T-cell (primary cell): ENCODE data around the gene OST4. TPM values are rescaled to one million over a fixed set of nuclear protein-coding genes. Genes with fewer than 3 reads are reported as not detected.
"Not testable (repeated sequence)": the region's sequence is repeated elsewhere in the genome, so short reads cannot be mapped to it uniquely, and the experiment has no call there.

Experiments used
- ATAC-seq, 4 experiments: fragments of 200-7000 bp in 3 of 4; fragments of 150-1000 bp in 1 of 4; cut with Tn5 transposase; replicated peaks in 1 of 4; 1 replicate in 3 of 4; 2 replicates in 1 of 4; pipeline ENCODE4 v1.10.0; 2021; ENCODE audit warnings: moderate library complexity in 3 of 4, mild to moderate bottlenecking in 2 of 4, moderate number of reproducible peaks in 1 of 4
- CTCF ChIA-PET, 2 donors: fragments of 300-600 bp; sonication (Branson Sonifier 250); formaldehyde crosslinking; loops; one replicate each; lab custom pipeline; 2022; ENCODE audit warnings: antibody characterized with exemption in 2 of 2; lab: Charles Lee
- POLR2A ChIA-PET, 2 donors: fragments of 300-600 bp; sonication (Branson Sonifier 250); formaldehyde crosslinking; loops; one replicate each; lab custom pipeline; 2022; ENCODE audit warnings: antibody characterized with exemption in 2 of 2; lab: Charles Lee
- DNase-seq, 35 experiments: peaks; one replicate each; pipeline versions ENCODE4 v3.0.0 to v3.0.0-alpha.2; 2013 to 2023
- H3K27ac ChIP-seq: one replicate; pipeline ENCODE4 v1.5.1; 2013; ENCODE audit warnings: low read length
- H3K27me3 ChIP-seq, 2 experiments: replicated peaks in 1 of 2; 1 replicate in 1 of 2; 2 replicates in 1 of 2; pipeline versions ENCODE4 v1.6.1 to v1.7.0; 2013; ENCODE audit warnings: low read length in 1 of 2, mixed read lengths in 1 of 2; ENCODE audit not compliant: control insufficient read depth in 2 of 2, insufficient read depth in 2 of 2; ENCODE audit errors: extremely low read depth in 1 of 2
- H3K36me3 ChIP-seq, 2 donors: 1 replicate in 1 of 2; 2 replicates in 1 of 2; pipeline versions ENCODE4 v1.6.1 to v1.7.0; 2013; ENCODE audit warnings: low read length in 1 of 2; ENCODE audit not compliant: control insufficient read depth in 2 of 2, insufficient read depth in 1 of 2; ENCODE audit errors: extremely low read depth in 1 of 2
- H3K4me1 ChIP-seq, 2 experiments: 1 replicate in 1 of 2; 2 replicates in 1 of 2; pipeline versions ENCODE4 v1.6.1 to v1.7.0; 2013; ENCODE audit warnings: low read length in 2 of 2, mixed read lengths in 1 of 2; ENCODE audit not compliant: insufficient read depth in 2 of 2, control insufficient read depth in 1 of 2; ENCODE audit errors: extremely low read depth in 1 of 2
- H3K4me3 ChIP-seq, 2 donors: 1 replicate in 1 of 2; 2 replicates in 1 of 2; pipeline versions ENCODE4 v1.5.1 to v1.7.0; 2013; ENCODE audit warnings: mild to moderate bottlenecking in 2 of 2, low read length in 1 of 2, moderate library complexity in 1 of 2; ENCODE audit not compliant: control insufficient read depth in 1 of 2; ENCODE audit errors: extremely low read depth in 1 of 2
- H3K9me3 ChIP-seq: 2 replicates; pipeline ENCODE4 v1.7.0; 2013
- H3K27ac Mint-ChIP-seq, 2 donors: one replicate each; pipeline ENCODE4 v1.8.0; 2020 to 2021; ENCODE audit warnings: mild to moderate bottlenecking in 2 of 2, mixed read lengths in 2 of 2
- H3K27me3 Mint-ChIP-seq, 2 donors: one replicate each; pipeline ENCODE4 v1.8.0; 2021 to 2022; ENCODE audit warnings: mixed read lengths in 2 of 2
- H3K36me3 Mint-ChIP-seq: one replicate; pipeline ENCODE4 v1.8.0; 2021; ENCODE audit warnings: mixed read lengths
- H3K4me1 Mint-ChIP-seq, 3 donors: one replicate each; pipeline ENCODE4 v1.8.0; 2020 to 2022; ENCODE audit warnings: mixed read lengths in 3 of 3, mild to moderate bottlenecking in 1 of 3
- H3K4me3 Mint-ChIP-seq, 3 donors: one replicate each; pipeline ENCODE4 v1.8.0; 2020 to 2022; ENCODE audit warnings: mild to moderate bottlenecking in 3 of 3, mixed read lengths in 3 of 3, moderate library complexity in 3 of 3
- H3K9me3 Mint-ChIP-seq, 3 donors: one replicate each; pipeline ENCODE4 v1.8.0; 2020 to 2022; ENCODE audit warnings: mixed read lengths in 3 of 3
- WGBS: methylation state at CpG from one replicate; pipeline ENCODE4 v1.1.5; 2013; ENCODE audit warnings: missing lambda C conversion rate; ENCODE audit not compliant: insufficient coverage; 5-methylcytosine and 5-hydroxymethylcytosine counted together
- total RNA-seq, 35 experiments: library from RNA in 6 of 35; stranded (reverse) in 6 of 35; fragments of 120-200 nt in 1 of 35; gene quantifications; one replicate each; pipeline versions ENCODE4 v1.2.1 to v1.2.4 and lab custom pipeline; 2013 to 2026

The OST4 gene
- total RNA-seq, result 100 to 1,000 TPM; 217 to 292 (median 236) TPM
- total RNA-seq (2013), result 286 TPM
- 54.5 to 133 (median 85.3) reads per million in 29 experiments for total RNA-seq (lab: John Stamatoyannopoulos, UW)

DNA sequence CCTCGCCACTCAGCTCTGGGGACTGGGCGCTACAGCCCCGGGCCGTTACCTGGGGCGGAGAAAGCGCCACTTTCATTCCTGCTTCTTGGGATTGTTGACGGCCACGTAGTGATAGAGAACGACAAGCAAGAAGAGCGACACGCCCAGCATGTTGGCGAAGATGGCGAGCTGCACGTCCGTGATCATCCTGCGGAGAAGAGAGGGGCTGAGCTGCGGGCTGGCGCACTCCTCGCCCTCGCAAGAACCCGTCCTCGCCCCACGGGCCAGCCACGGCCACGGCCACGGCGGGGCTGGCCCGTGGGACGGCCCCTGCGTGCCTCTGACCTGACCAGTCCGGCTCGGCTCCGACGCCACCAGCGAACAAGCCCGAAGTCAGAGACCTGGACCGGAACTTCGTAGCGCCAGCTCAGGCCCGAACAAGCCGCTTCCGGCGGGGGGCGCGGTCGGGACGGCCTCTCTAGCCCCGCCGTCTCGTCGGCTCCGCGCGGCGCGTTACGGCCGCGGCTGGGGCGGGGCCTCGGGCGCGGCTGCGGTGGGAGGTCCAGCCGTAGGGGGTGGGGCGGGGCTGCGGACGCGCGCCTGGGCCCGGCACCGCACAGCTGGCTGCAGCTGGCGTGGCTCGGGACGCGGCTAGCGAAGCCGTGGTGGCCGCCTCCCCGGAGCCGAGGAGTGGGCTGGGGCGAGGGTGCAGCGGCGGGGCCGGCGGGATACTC, at the start of gene OST4:
TSS of gene OST4 (minus strand) at position 378 of the 713 bp plus-strand sequence.
- H3K36me3 ChIP-seq, result peaks cover 9 to 26% of the 10 kb centered on the region in 2 donors
- peak; percentile 76 to 93 (median 83) for DNase-seq
- H3K4me3 ChIP-seq, result peak within 1 kb of the TSS; percentile 91 to 93
- CTCF ChIA-PET, result interaction anchor here in 1 of 2 donors (0.9 to 1.8 kb wide), 3 partner anchors 10 to 20 kb away, joined by 3 to 9 read pairs (median 8); partner anchors contain the start of genes AGBL5 and KHK
- H3K9me3 ChIP-seq, result no peaks in the 10 kb centered on the region
- peak within 1 kb of the TSS; percentile 89 to 96 (median 96) for H3K4me3 Mint-ChIP-seq
- under 1% methylated on average over 86 of the region's 86 CpGs for WGBS
- H3K36me3 Mint-ChIP-seq, result peaks cover 14% of the 10 kb centered on the region
- H3K27me3 Mint-ChIP-seq, result no peaks in the 10 kb centered on the region
- ATAC-seq, result peak; percentile 91 to 96 (median 94)
- H3K27me3 ChIP-seq, result no peaks in the 10 kb centered on the region
- H3K9me3 Mint-ChIP-seq, result no peaks in the 10 kb centered on the region
- peaks cover 68 to 80% (median 76%) of the 10 kb centered on the region in 3 donors for H3K4me1 Mint-ChIP-seq
- POLR2A ChIA-PET, result interaction anchor here (0.6 to 1.1 kb wide), 5 partner anchors 19 to 1795 kb away, joined by 3 to 12 read pairs (median 4); partner anchors contain the start of gene AGBL5 (in 1 of the 2)
- peak within 1 kb of the TSS; percentile 96 for H3K27ac Mint-ChIP-seq
- peak within 1 kb of the TSS; percentile 78 for H3K27ac ChIP-seq
- H3K4me1 ChIP-seq, result peaks cover 22 to 62% of the 10 kb centered on the region in 2 experiments

- H3K27me3 Mint-ChIP-seq, result peaks cover 13 to 33% of the 10 kb centered on the region in 2 donors
- H3K36me3 ChIP-seq, H3K9me3 ChIP-seq, CTCF ChIA-PET, POLR2A ChIA-PET, H3K36me3 Mint-ChIP-seq, H3K27ac ChIP-seq, DNase-seq, ATAC-seq, H3K9me3 Mint-ChIP-seq: not testable (repeated sequence)
- Histone ChIP-seq H3K4me3 (peak overlapping the region; percentile 25 to 39), H3K27me3 (peaks cover 3 to 28% of the 10 kb centered on the region in 2 experiments), H3K4me1 (peaks cover 2 to 25% of the 10 kb centered on the region in 2 experiments)
- H3K4me1 Mint-ChIP-seq, result peaks cover 10 to 23% (median 18%) of the 10 kb centered on the region in 3 donors
- peak overlapping the region in 1 of 2 donors; percentile 43 for H3K27ac Mint-ChIP-seq
- peak overlapping the region; percentile 59 to 76 (median 71) for H3K4me3 Mint-ChIP-seq
- 86% methylated on average over 3 of the region's 8 CpGs for WGBS
Measured at GRCh38 chr2:27119330-27119670, 47.8 kb upstream of the OST4 start.

DNA sequence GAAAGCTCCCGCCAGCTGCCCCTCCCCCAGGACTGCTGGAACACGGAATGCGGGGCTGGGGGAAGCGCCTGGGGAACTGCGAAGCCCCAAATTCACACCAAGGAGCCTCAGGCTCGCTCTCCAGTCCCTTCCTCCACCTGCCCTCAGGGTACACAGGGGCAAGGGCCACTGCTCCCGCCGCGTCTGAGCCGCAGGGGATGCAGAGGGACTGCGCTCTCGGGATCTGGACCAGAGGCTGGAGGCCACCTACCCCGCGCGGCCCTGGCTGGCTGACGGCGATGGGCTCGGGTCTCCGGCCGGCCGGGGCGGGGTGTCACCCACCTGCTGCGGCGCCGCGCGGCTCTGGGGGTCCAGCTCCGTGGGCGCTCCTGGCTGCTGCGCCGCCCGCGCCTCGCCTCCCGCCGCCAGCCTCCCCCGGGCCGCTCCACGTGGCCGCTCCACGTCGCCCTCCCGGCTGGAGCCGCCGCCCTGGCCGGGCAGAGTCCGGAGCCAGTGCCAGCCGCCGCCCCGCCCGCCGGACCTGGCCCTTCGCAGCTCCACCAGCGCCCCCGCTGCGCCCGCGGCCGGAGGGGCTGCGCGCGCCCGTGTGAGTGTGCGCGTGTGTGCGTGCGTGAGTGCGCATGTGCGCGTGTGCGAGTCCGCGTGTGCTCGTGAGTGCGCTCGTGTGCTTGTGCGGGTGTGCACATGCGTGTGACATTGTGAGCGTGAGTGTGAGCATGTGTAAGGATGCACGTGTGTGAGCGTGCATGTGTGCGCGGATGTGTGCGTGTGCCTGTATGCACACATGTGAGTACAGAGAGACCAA, 47.3 kb upstream of the OST4 start, which contains the start of gene CGREF1:
TSS of gene CGREF1 (minus strand) at position 604 of the 805 bp plus-strand sequence. CDS start 14,762 bp downstream, outside the sequence.
- CTCF ChIA-PET, result no interaction called here

GRCh38 chr2:27117995-27118524, 46.6 kb upstream of the OST4 start:
- Mint-ChIP-seq H3K4me1 (peaks cover 5 to 15% (median 12%) of the 10 kb centered on the region in 3 donors), H3K27me3 (peaks cover 13 to 33% of the 10 kb centered on the region in 2 donors), H3K4me3 (peak overlapping the region; percentile 31 to 49 (median 37)), H3K9me3 (no peaks in the 10 kb centered on the region), H3K36me3 (peaks cover 2% of the 10 kb centered on the region), H3K27ac (no peak overlapping the region)
- H3K9me3 ChIP-seq, result no peaks in the 10 kb centered on the region
- H3K36me3 ChIP-seq, result no peaks in the 10 kb centered on the region
- WGBS, result 55% methylated on average over 10 of the region's 14 CpGs
- H3K4me3 ChIP-seq, result peak overlapping the region in 1 of 2 donors; percentile 23
- DNase-seq (no peak), ATAC-seq (no peak)
- H3K4me1 ChIP-seq, result peaks cover 0 to 15% of the 10 kb centered on the region in 2 experiments
- no peak overlapping the region for H3K27ac ChIP-seq
- ChIA-PET POLR2A (no interaction called here), CTCF (no interaction called here)
- H3K27me3 ChIP-seq, result peaks cover 3 to 28% of the 10 kb centered on the region in 2 experiments

More for the DNA sequence above, 47.3 kb upstream of the OST4 start, which contains the start of gene CGREF1:
- H3K4me3 Mint-ChIP-seq, result peak within 1 kb of the TSS; percentile 59 to 76 (median 71)
- H3K36me3 ChIP-seq, result no peaks in the 10 kb centered on the region
- no peaks in the 10 kb centered on the region for H3K9me3 Mint-ChIP-seq
- ATAC-seq, result peak in 1 of 4 experiments; percentile 12
- H3K36me3 Mint-ChIP-seq, result peaks cover 2% of the 10 kb centered on the region
- POLR2A ChIA-PET, result no interaction called here
- peak within 1 kb of the TSS in 1 of 2 donors; percentile 43 for H3K27ac Mint-ChIP-seq
- H3K4me1 Mint-ChIP-seq, result peaks cover 10 to 19% (median 16%) of the 10 kb centered on the region in 3 donors
- H3K27ac ChIP-seq, result no peak within 1 kb of the TSS
- peaks cover 3 to 28% of the 10 kb centered on the region in 2 experiments for H3K27me3 ChIP-seq
- no peaks in the 10 kb centered on the region for H3K9me3 ChIP-seq
- DNase-seq, result peak in 1 of 35 experiments; percentile 27
- peaks cover 2 to 20% of the 10 kb centered on the region in 2 experiments for H3K4me1 ChIP-seq
- WGBS, result 7% methylated on average over 84 of the region's 84 CpGs
- H3K27me3 Mint-ChIP-seq, result peaks cover 13 to 33% of the 10 kb centered on the region in 2 donors
- H3K4me3 ChIP-seq, result peak within 1 kb of the TSS; percentile 25 to 39

- POLR2A ChIA-PET, result interaction anchor here in 1 of 2 donors (0.6 kb wide), 1 partner anchor 22 kb away, joined by 4 read pairs; no protein-coding TSS in a partner anchor
- Histone ChIP-seq H3K27ac (no peak overlapping the region), H3K36me3 (no peaks in the 10 kb centered on the region), H3K9me3 (no peaks in the 10 kb centered on the region), H3K4me3 (no peak overlapping the region), H3K4me1 (peaks cover 0 to 10% of the 10 kb centered on the region in 2 experiments), H3K27me3 (peaks cover 3 to 27% of the 10 kb centered on the region in 2 experiments)
- ATAC-seq (no peak), DNase-seq (no peak)
- Mint-ChIP-seq H3K27me3 (peaks cover 13 to 30% of the 10 kb centered on the region in 2 donors), H3K27ac (no peak overlapping the region), H3K4me3 (no peak overlapping the region), H3K9me3 (no peaks in the 10 kb centered on the region), H3K36me3 (peaks cover 2% of the 10 kb centered on the region), H3K4me1 (peaks cover 0 to 10% (median 7%) of the 10 kb centered on the region in 3 donors)
- WGBS, result 59% methylated on average over 2 of the region's 2 CpGs
- CTCF ChIA-PET, result interaction anchor here in 1 of 2 donors (0.6 to 0.7 kb wide), 2 partner anchors 158 to 188 kb away, joined by 3 to 4 read pairs; no protein-coding TSS in a partner anchor
Measured at GRCh38 chr2:27115519-27115918, 44.1 kb upstream of the OST4 start.
